ENCODE results near the gene VWC2L. TPM values are rescaled to one million over a fixed set of nuclear protein-coding genes. Genes with fewer than 3 reads are reported as not detected.
A peak's percentile ranks its signal among the peaks of the same experiment; 100 is the strongest.

The VWC2L gene
- not detected for total RNA-seq
- long read RNA-seq, result 0 reads

GRCh38 chr2:214410918-214411554, at the start of gene VWC2L:
Gene VWC2L, plus strand, starts transcription at chr2:214411054. Its CDS starts 3,140 bp downstream, at chr2:214414194.
- peak; percentile 74 for ATAC-seq
- intact Hi-C loops (cut with micrococcal nuclease), result no loop called here
- DNase-seq, result peak; percentile 77

- no peak for ATAC-seq
- intact Hi-C loops (cut with micrococcal nuclease), result no loop called here
- no peak for DNase-seq
Measured at GRCh38 chr2:214361116-214361515, 49.7 kb upstream of the VWC2L start.

GRCh38 chr2:214365549-214365948, 45.3 kb upstream of the VWC2L start:
- intact Hi-C loops (cut with micrococcal nuclease), result no loop called here
- ATAC-seq (no peak), DNase-seq (no peak)

GRCh38 chr2:214367171-214367570, 43.7 kb upstream of the VWC2L start:
- DNase-seq (no peak), ATAC-seq (no peak)
- intact Hi-C loops (cut with micrococcal nuclease), result no loop called here

- intact Hi-C loops (cut with micrococcal nuclease), result no loop called here
- DNase-seq, result no peak
- no peak for ATAC-seq
Measured at GRCh38 chr2:214376618-214377285, 34.1 kb upstream of the VWC2L start.

- intact Hi-C loops (cut with micrococcal nuclease), result no loop called here
- no peak for ATAC-seq
Measured at GRCh38 chr2:214377286-214377624, 33.6 kb upstream of the VWC2L start.

GRCh38 chr2:214378455-214379103, 32.3 kb upstream of the VWC2L start:
- intact Hi-C loops (cut with micrococcal nuclease), result no loop called here
- ATAC-seq, result peak; percentile 38
- no peak for DNase-seq

More at GRCh38 chr2:214377286-214377624, 33.6 kb upstream of the VWC2L start:
- DNase-seq, result no peak

GRCh38 chr2:214379227-214379626, 31.6 kb upstream of the VWC2L start:
- ATAC-seq (no peak), DNase-seq (no peak)
- intact Hi-C loops (cut with micrococcal nuclease), result no loop called here

- ATAC-seq, result no peak
- intact Hi-C loops (cut with micrococcal nuclease), result no loop called here
- DNase-seq, result no peak
Measured at GRCh38 chr2:214380681-214381080, 30.2 kb upstream of the VWC2L start.

- ATAC-seq (no peak), DNase-seq (no peak)
- intact Hi-C loops (cut with micrococcal nuclease), result no loop called here
Measured at GRCh38 chr2:214382229-214382628, 28.6 kb upstream of the VWC2L start.

GRCh38 chr2:214386720-214387119, 24.1 kb upstream of the VWC2L start:
- no peak for DNase-seq
- no peak for ATAC-seq
- intact Hi-C loops (cut with micrococcal nuclease), result no loop called here

GRCh38 chr2:214389334-214389733, 21.5 kb upstream of the VWC2L start:
- ATAC-seq (no peak), DNase-seq (no peak)
- intact Hi-C loops (cut with micrococcal nuclease), result no loop called here

GRCh38 chr2:214393796-214394195, 17.1 kb upstream of the VWC2L start:
- DNase-seq, result no peak
- no peak for ATAC-seq
- intact Hi-C loops (cut with micrococcal nuclease), result no loop called here

- intact Hi-C loops (cut with micrococcal nuclease), result no loop called here
- ATAC-seq (no peak), DNase-seq (no peak)
Measured at GRCh38 chr2:214395040-214395439, 15.8 kb upstream of the VWC2L start.

GRCh38 chr2:214401580-214401979, 9.3 kb upstream of the VWC2L start:
- DNase-seq (no peak), ATAC-seq (no peak)
- intact Hi-C loops (cut with micrococcal nuclease), result no loop called here

- DNase-seq (no peak), ATAC-seq (no peak)
- intact Hi-C loops (cut with micrococcal nuclease), result no loop called here
Measured at GRCh38 chr2:214410128-214410775, 602 bp upstream of the VWC2L start.

GRCh38 chr2:214412679-214413078, 1.8 kb downstream of the VWC2L start:
- intact Hi-C loops (cut with micrococcal nuclease), result no loop called here
- DNase-seq (no peak), ATAC-seq (no peak)

- DNase-seq (no peak), ATAC-seq (no peak)
- intact Hi-C loops (cut with micrococcal nuclease), result no loop called here
Measured at GRCh38 chr2:214436470-214436869, 25.6 kb downstream of the VWC2L start.

- DNase-seq (no peak), ATAC-seq (no peak)
- intact Hi-C loops (cut with micrococcal nuclease), result no loop called here
Measured at GRCh38 chr2:214450118-214450894, 39.5 kb downstream of the VWC2L start.
